Muscle of leg (tissue), 11 donors: Measurements from ENCODE around the gene GRIN2C. TPM values are rescaled to one million over a fixed set of nuclear protein-coding genes. Genes with fewer than 3 reads are reported as not detected.

Source experiments
- DNase-seq: peaks from one replicate; pipeline ENCODE4 v3.0.0; 2013
- H3K27ac ChIP-seq: one replicate; pipeline ENCODE4 v1.5.1; 2013; ENCODE audit warnings: mild to moderate bottlenecking, low read length, control low read depth
- H3K27me3 ChIP-seq: one replicate; pipeline ENCODE4 v1.6.1; 2013; ENCODE audit warnings: low read length; ENCODE audit not compliant: control insufficient read depth, insufficient read depth
- H3K36me3 ChIP-seq: one replicate; pipeline ENCODE4 v1.6.1; 2013; ENCODE audit warnings: low read length; ENCODE audit not compliant: control insufficient read depth, insufficient read depth
- H3K4me1 ChIP-seq: one replicate; pipeline ENCODE4 v1.6.1; 2013; ENCODE audit warnings: low read length; ENCODE audit not compliant: control insufficient read depth, insufficient read depth
- H3K4me3 ChIP-seq: one replicate; pipeline ENCODE4 v1.5.1; 2013; ENCODE audit warnings: low read length, control low read depth
- H3K9me3 ChIP-seq: replicated peaks from 2 replicates; pipeline ENCODE4 v1.6.1; 2013; ENCODE audit warnings: low read depth, low read length; ENCODE audit not compliant: control insufficient read depth
- WGBS: methylation state at CpG from one replicate; pipeline ENCODE4 v1.1.5; 2013; ENCODE audit warnings: missing lambda C conversion rate; ENCODE audit not compliant: insufficient coverage; 5-methylcytosine and 5-hydroxymethylcytosine counted together
- polyA plus RNA-seq, 8 donors: library from polyadenylated mRNA; unstranded; fragments of 120-200 nt; gene quantifications; one replicate each; pipeline versions ENCODE4 v1.2.1 to v1.2.3, GENCODE V29; 2013; ENCODE audit warnings: inconsistent platforms in 1 of 8, low replicate concordance in 1 of 8; ENCODE audit not compliant: insufficient read length in 8 of 8, insufficient read depth in 1 of 8
- total RNA-seq: library from RNA; stranded (reverse); fragments of 120-200 nt; gene quantifications from one replicate; pipeline ENCODE4 v1.2.4, GENCODE V29; 2013

GRIN2C gene
- total and polyA plus RNA-seq, 9 donors, result 0.64 to 2.3 (median 1.2) TPM

GRCh38 chr17:74800531-74800930 lies 59.2 kb downstream of the GRIN2C start:
- DNase-seq, result no peak
- Histone ChIP-seq H3K27ac (no peak overlapping the region), H3K4me1 (peaks cover 17% of the 10 kb centered on the region), H3K36me3 (peaks cover 66% of the 10 kb centered on the region), H3K4me3 (no peak overlapping the region), H3K9me3 (no peaks in the 10 kb centered on the region), H3K27me3 (no peaks in the 10 kb centered on the region)
- 82% methylated on average over 6 of the region's 7 CpGs for WGBS

- DNase-seq, result no peak
- no peaks in the 10 kb centered on the region for H3K9me3 ChIP-seq
- H3K4me1 ChIP-seq, result peaks cover 17% of the 10 kb centered on the region
- no peak overlapping the region for H3K27ac ChIP-seq
- WGBS, result 96% methylated on average over 14 of the region's 14 CpGs
- H3K27me3 ChIP-seq, result no peaks in the 10 kb centered on the region
- peaks cover 77% of the 10 kb centered on the region for H3K36me3 ChIP-seq
- H3K4me3 ChIP-seq, result no peak overlapping the region
Observed at GRCh38 chr17:74799097-74799496, 60.6 kb downstream of the GRIN2C start.

- Histone ChIP-seq H3K9me3 (no peaks in the 10 kb centered on the region), H3K36me3 (peaks cover 84% of the 10 kb centered on the region), H3K27ac (no peak overlapping the region), H3K27me3 (no peaks in the 10 kb centered on the region), H3K4me3 (no peak overlapping the region), H3K4me1 (peaks cover 17% of the 10 kb centered on the region)
- 0% methylated on average over 3 of the region's 8 CpGs for WGBS
- peak; percentile 72 for DNase-seq
Observed at GRCh38 chr17:74798239-74798707, 61.4 kb downstream of the GRIN2C start.

- Histone ChIP-seq H3K4me3 (no peak overlapping the region), H3K27ac (no peak overlapping the region), H3K27me3 (no peaks in the 10 kb centered on the region), H3K9me3 (no peaks in the 10 kb centered on the region), H3K36me3 (peaks cover 88% of the 10 kb centered on the region), H3K4me1 (peaks cover 17% of the 10 kb centered on the region)
- no peak for DNase-seq
- 53% methylated on average over 3 of the region's 4 CpGs for WGBS
Observed at GRCh38 chr17:74797824-74798223, 61.9 kb downstream of the GRIN2C start.

GRCh38 chr17:74796866-74797265 lies 62.8 kb downstream of the GRIN2C start:
- 74% methylated on average over 2 of the region's 6 CpGs for WGBS
- no peak overlapping the region for H3K4me3 ChIP-seq
- peaks cover 84% of the 10 kb centered on the region for H3K36me3 ChIP-seq
- H3K27me3 ChIP-seq, result no peaks in the 10 kb centered on the region
- no peak for DNase-seq
- peaks cover 17% of the 10 kb centered on the region for H3K4me1 ChIP-seq
- no peaks in the 10 kb centered on the region for H3K9me3 ChIP-seq
- no peak overlapping the region for H3K27ac ChIP-seq

- no peak overlapping the region for H3K27ac ChIP-seq
- DNase-seq, result no peak
- H3K27me3 ChIP-seq, result no peaks in the 10 kb centered on the region
- H3K4me1 ChIP-seq, result peaks cover 19% of the 10 kb centered on the region
- WGBS, result 52% methylated on average over 3 of the region's 4 CpGs
- H3K36me3 ChIP-seq, result peaks cover 81% of the 10 kb centered on the region
- H3K9me3 ChIP-seq, result no peaks in the 10 kb centered on the region
- no peak overlapping the region for H3K4me3 ChIP-seq
Observed at GRCh38 chr17:74796211-74796610, 63.5 kb downstream of the GRIN2C start.

- Histone ChIP-seq H3K9me3 (no peaks in the 10 kb centered on the region), H3K27me3 (no peaks in the 10 kb centered on the region), H3K4me1 (peaks cover 20% of the 10 kb centered on the region), H3K36me3 (peaks cover 78% of the 10 kb centered on the region), H3K27ac (no peak overlapping the region), H3K4me3 (no peak overlapping the region)
- WGBS, result 78% methylated on average over 15 of the region's 18 CpGs
- DNase-seq, result no peak
Observed at GRCh38 chr17:74795327-74796020, 64.2 kb downstream of the GRIN2C start.

- H3K27me3 ChIP-seq, result no peaks in the 10 kb centered on the region
- H3K27ac ChIP-seq, result no peak overlapping the region
- WGBS, result 89% methylated on average over 11 of the region's 12 CpGs
- H3K9me3 ChIP-seq, result no peaks in the 10 kb centered on the region
- H3K4me1 ChIP-seq, result peaks cover 11% of the 10 kb centered on the region
- peaks cover 68% of the 10 kb centered on the region for H3K36me3 ChIP-seq
- no peak overlapping the region for H3K4me3 ChIP-seq
- DNase-seq, result peak; percentile 57
Observed at GRCh38 chr17:74792586-74793105, 67.0 kb downstream of the GRIN2C start.

Other genes starting within 250 kb of the GRIN2C start
- gene CD300E, start 236.1 kb downstream of the GRIN2C start, total RNA-seq, result 0.09 TPM
- gene CD300E, start 236.1 kb downstream of the GRIN2C start, polyA plus RNA-seq, result under 1 TPM; 0.07 to 0.49 (median 0.17) TPM
- gene CD300LF, start 147.0 kb downstream of the GRIN2C start, total RNA-seq, result 0.22 TPM
- under 1 TPM; 0.21 to 0.65 (median 0.47) TPM for gene CD300LF, start 147.0 kb downstream of the GRIN2C start, polyA plus RNA-seq
- 0.53 TPM for gene RAB37, start 122.6 kb downstream of the GRIN2C start, total RNA-seq
- gene RAB37, start 122.6 kb downstream of the GRIN2C start, polyA plus RNA-seq, result 1 to 10 TPM in 5 of 8 donors, under 1 TPM in 3; 0.80 to 1.7 (median 1.1) TPM
- gene NHERF1, start 111.3 kb downstream of the GRIN2C start, total RNA-seq, result 3.5 TPM
- gene NHERF1, start 111.3 kb downstream of the GRIN2C start, polyA plus RNA-seq, result 10 to 100 TPM in 2 of 8 donors, 1 to 10 TPM in 6; 5.3 to 24.4 (median 8.2) TPM
- 34.0 TPM for gene NAT9, start 83.5 kb downstream of the GRIN2C start, total RNA-seq
- 10 to 100 TPM; 35.3 to 48.6 (median 37.7) TPM for gene NAT9, start 83.5 kb downstream of the GRIN2C start, polyA plus RNA-seq
- gene FDXR, start 13.1 kb upstream of the GRIN2C start, total RNA-seq, result 2.7 TPM
- gene FDXR, start 13.1 kb upstream of the GRIN2C start, polyA plus RNA-seq, result 1 to 10 TPM; 2.4 to 5.4 (median 3.0) TPM
- not detected for gene FADS6, start 33.7 kb upstream of the GRIN2C start, total RNA-seq
- under 1 TPM in 5 of 8 donors, not detected in 3; 0.07 to 0.56 (median 0.09) TPM for gene FADS6, start 33.7 kb upstream of the GRIN2C start, polyA plus RNA-seq
- gene USH1G, start 63.4 kb upstream of the GRIN2C start, total RNA-seq, result not detected
- gene USH1G, start 63.4 kb upstream of the GRIN2C start, polyA plus RNA-seq, result under 1 TPM in 4 of 8 donors, not detected in 4; 0.02 to 0.53 (median 0.07) TPM
- not detected for gene OTOP2, start 64.4 kb upstream of the GRIN2C start, total RNA-seq
- not detected for gene OTOP2, start 64.4 kb upstream of the GRIN2C start, polyA plus RNA-seq
- not detected for gene OTOP3, start 76.0 kb upstream of the GRIN2C start, total RNA-seq
- under 1 TPM in 1 of 8 donors, not detected in 7; 0.89 TPM for gene OTOP3, start 76.0 kb upstream of the GRIN2C start, polyA plus RNA-seq
- gene HID1, start 112.9 kb upstream of the GRIN2C start, total RNA-seq, result 2.7 TPM
- gene HID1, start 112.9 kb upstream of the GRIN2C start, polyA plus RNA-seq, result 10 to 100 TPM in 1 of 8 donors, 1 to 10 TPM in 7; 4.3 to 12.6 (median 6.8) TPM
- 3.4 TPM for gene CDR2L, start 127.7 kb upstream of the GRIN2C start, total RNA-seq
- 10 to 100 TPM in 2 of 8 donors, 1 to 10 TPM in 6; 7.7 to 12.2 (median 8.9) TPM for gene CDR2L, start 127.7 kb upstream of the GRIN2C start, polyA plus RNA-seq
- 34.0 TPM for gene MRPL58, start 152.8 kb upstream of the GRIN2C start, total RNA-seq
- 10 to 100 TPM; 17.6 to 25.2 (median 21.1) TPM for gene MRPL58, start 152.8 kb upstream of the GRIN2C start, polyA plus RNA-seq
- 332 TPM for gene ATP5PD, start 187.1 kb upstream of the GRIN2C start, total RNA-seq
- gene ATP5PD, start 187.1 kb upstream of the GRIN2C start, polyA plus RNA-seq, result 100 to 1,000 TPM; 216 to 280 (median 246) TPM
- gene KCTD2, start 187.3 kb upstream of the GRIN2C start, total RNA-seq, result 16.8 TPM
- 10 to 100 TPM; 19.8 to 24.7 (median 22.2) TPM for gene KCTD2, start 187.3 kb upstream of the GRIN2C start, polyA plus RNA-seq
- gene SLC16A5, start 228.1 kb upstream of the GRIN2C start, total RNA-seq, result 4.4 TPM
- gene SLC16A5, start 228.1 kb upstream of the GRIN2C start, polyA plus RNA-seq, result 10 to 100 TPM in 2 of 8 donors, 1 to 10 TPM in 6; 7.8 to 12.7 (median 8.4) TPM